GM19238 (cell line): ENCODE data around the gene MAP3K14.
"Not testable (repeated sequence)": the region's sequence is repeated elsewhere in the genome, so short reads cannot be mapped to it uniquely, and the experiment has no call there.

ENCODE experiments used
- DNase-seq: peaks from one replicate; pipeline ENCODE4 v3.0.0; 2011; ENCODE audit warnings: low spot score; ENCODE audit not compliant: insufficient read length

The MAP3K14 gene

GRCh38 chr17:45316434-45317110 lies at the start of gene MAP3K14:
MAP3K14 (minus strand) TSS chr17:45317020; CDS start chr17:45290745, 26,275 bp downstream.
- DNase-seq: peak; percentile 41

GRCh38 chr17:45366049-45366448 lies 49.2 kb upstream of the MAP3K14 start:
- no peak for DNase-seq

GRCh38 chr17:45364531-45365390 lies 47.9 kb upstream of the MAP3K14 start:
- no peak for DNase-seq

- DNase-seq: no peak
Observed at GRCh38 chr17:45363498-45363897, 46.7 kb upstream of the MAP3K14 start.

- DNase-seq: no peak
Observed at GRCh38 chr17:45361976-45362375, 45.2 kb upstream of the MAP3K14 start.

- no peak for DNase-seq
Observed at GRCh38 chr17:45361451-45361850, 44.6 kb upstream of the MAP3K14 start.

GRCh38 chr17:45357364-45357997 lies 40.7 kb upstream of the MAP3K14 start:
- no peak for DNase-seq

GRCh38 chr17:45355087-45355486 lies 38.3 kb upstream of the MAP3K14 start:
- DNase-seq: no peak

- no peak for DNase-seq
Observed at GRCh38 chr17:45353043-45353442, 36.2 kb upstream of the MAP3K14 start.

GRCh38 chr17:45351831-45352230 lies 35.0 kb upstream of the MAP3K14 start:
- no peak for DNase-seq

- no peak for DNase-seq
Observed at GRCh38 chr17:45347444-45347843, 30.6 kb upstream of the MAP3K14 start.

GRCh38 chr17:45346216-45347015 lies 29.6 kb upstream of the MAP3K14 start:
- no peak for DNase-seq

- DNase-seq: no peak
Observed at GRCh38 chr17:45345554-45346215, 28.9 kb upstream of the MAP3K14 start.

GRCh38 chr17:45345246-45345553 lies 28.4 kb upstream of the MAP3K14 start:
- DNase-seq: no peak

- not testable (repeated sequence) for DNase-seq
Observed at GRCh38 chr17:45343967-45344664, 27.3 kb upstream of the MAP3K14 start.

- DNase-seq: no peak
Observed at GRCh38 chr17:45342871-45343526, 26.2 kb upstream of the MAP3K14 start.

- no peak for DNase-seq
Observed at GRCh38 chr17:45342306-45342705, 25.5 kb upstream of the MAP3K14 start.

GRCh38 chr17:45341533-45342158 lies 24.8 kb upstream of the MAP3K14 start:
- DNase-seq: no peak
